ENCODE measurements around the gene S100A7A. TPM values are rescaled to one million over a fixed set of nuclear protein-coding genes. Genes with fewer than 3 reads are reported as not detected.

The S100A7A gene
- total and polyA plus RNA-seq, 2 donors (not counting 3 experiments of a cell fraction or from before 2014, with no cell fraction given), result not detected

DNA sequence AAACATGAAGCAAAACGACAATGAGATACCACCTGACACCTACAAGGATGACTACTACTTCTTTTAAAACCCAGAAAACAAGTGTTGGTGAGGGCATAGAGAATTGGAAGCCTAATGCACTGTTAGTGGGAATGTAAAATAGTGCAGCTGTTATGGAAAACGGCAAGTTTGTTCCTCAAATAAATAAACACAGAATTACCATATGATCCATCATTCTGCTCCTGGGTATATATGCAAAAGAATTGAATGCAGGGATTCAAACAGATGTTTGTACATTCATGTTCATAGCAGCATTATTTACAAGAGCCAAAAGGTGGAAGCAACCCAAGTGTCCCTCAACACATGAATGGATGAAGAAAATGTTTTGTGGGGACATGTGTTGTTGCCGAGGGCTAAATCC lies 24.1 kb upstream of the S100A7A start:
- intact Hi-C loops (cut with micrococcal nuclease) (no loop called here), dilution Hi-C loops (cut with MboI; ENCODE audit: extremely low pct_ligation_motif_present, low sequenced_read_pairs) (no loop called here)
- DNase-seq (ENCODE audit: low read depth, low spot score) (no peak), FAIRE-seq (no peak)
- ChIA-PET CTCF (no interaction called here), POLR2A (no interaction called here)
- no peak overlapping the region for H2AFZ ChIP-seq (ENCODE audit: low read depth, low read length)
- no peaks in the 10 kb centered on the region for H3K4me1 ChIP-seq (ENCODE audit: control insufficient read depth, extremely low read depth, insufficient read depth, low read length)
- no peak overlapping the region for H3K27ac ChIP-seq (ENCODE audit: insufficient read depth, low read depth, low read length)
- H3K36me3 ChIP-seq (ENCODE audit: control insufficient read depth in 2 of 2, extremely low read depth in 1 of 2, insufficient read depth in 2 of 2, low read length in 2 of 2), result no peaks in the 10 kb centered on the region
- no peaks in the 10 kb centered on the region for H3K9me3 ChIP-seq (replicated peaks; ENCODE audit: control insufficient read depth, insufficient read depth, low read length)
- no TSS peak for BruUV-seq (replicated peaks)
- TF ChIP-seq JUN (IDR thresholded peaks at IDR 0.05; ENCODE audit: borderline replicate concordance, insufficient read depth, insufficient read length, low read depth), result no peak
- TF ChIP-seq GATA2 (IDR thresholded peaks at IDR 0.05; ENCODE audit: insufficient read depth, insufficient read length, low read depth, low read length), result no peak
- no peak for TF ChIP-seq EZH2 (IDR thresholded peaks at IDR 0.05; ENCODE audit: borderline replicate concordance, low read depth, low read length, severe bottlenecking)
- no peak for TF ChIP-seq POLR2A (IDR thresholded peaks at IDR 0.05; ENCODE audit: low read depth, low read length)
- TF ChIP-seq, protein P1, sequence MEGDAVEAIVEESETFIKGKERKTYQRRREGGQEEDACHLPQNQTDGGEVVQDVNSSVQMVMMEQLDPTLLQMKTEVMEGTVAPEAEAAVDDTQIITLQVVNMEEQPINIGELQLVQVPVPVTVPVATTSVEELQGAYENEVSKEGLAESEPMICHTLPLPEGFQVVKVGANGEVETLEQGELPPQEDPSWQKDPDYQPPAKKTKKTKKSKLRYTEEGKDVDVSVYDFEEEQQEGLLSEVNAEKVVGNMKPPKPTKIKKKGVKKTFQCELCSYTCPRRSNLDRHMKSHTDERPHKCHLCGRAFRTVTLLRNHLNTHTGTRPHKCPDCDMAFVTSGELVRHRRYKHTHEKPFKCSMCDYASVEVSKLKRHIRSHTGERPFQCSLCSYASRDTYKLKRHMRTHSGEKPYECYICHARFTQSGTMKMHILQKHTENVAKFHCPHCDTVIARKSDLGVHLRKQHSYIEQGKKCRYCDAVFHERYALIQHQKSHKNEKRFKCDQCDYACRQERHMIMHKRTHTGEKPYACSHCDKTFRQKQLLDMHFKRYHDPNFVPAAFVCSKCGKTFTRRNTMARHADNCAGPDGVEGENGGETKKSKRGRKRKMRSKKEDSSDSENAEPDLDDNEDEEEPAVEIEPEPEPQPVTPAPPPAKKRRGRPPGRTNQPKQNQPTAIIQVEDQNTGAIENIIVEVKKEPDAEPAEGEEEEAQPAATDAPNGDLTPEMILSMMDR (IDR thresholded peaks at IDR 0.05; ENCODE audit: extremely low read depth in 1 of 2, insufficient read depth in 1 of 2, low read depth in 1 of 2, low read length in 2 of 2), result no peak
- TF ChIP-seq MYC (IDR thresholded peaks at IDR 0.05; ENCODE audit: low read depth, low read length), result no peak
- no peak for TF ChIP-seq FOS (IDR thresholded peaks at IDR 0.05; ENCODE audit: borderline replicate concordance, insufficient read depth, low read length)
- no peak for TF ChIP-seq MAX (IDR thresholded peaks at IDR 0.05; ENCODE audit: insufficient read depth, insufficient read length)
- no peak for TF ChIP-seq POLR2AphosphoS5 (IDR thresholded peaks at IDR 0.05; ENCODE audit: insufficient read depth, low read depth, low read length)
- H4K20me1 ChIP-seq (replicated peaks; ENCODE audit: control insufficient read depth, extremely low read depth, insufficient read depth, low read length), result no peaks in the 10 kb centered on the region
- H3K4me2 ChIP-seq (ENCODE audit: insufficient read depth, low read length), result no peak overlapping the region
- no peak overlapping the region for H3K9ac ChIP-seq (replicated peaks; ENCODE audit: extremely low read depth, insufficient read depth, low read length)
- no peak overlapping the region for H3K4me3 ChIP-seq (replicated peaks in 1 of 3; ENCODE audit: insufficient read depth in 1 of 3, low read depth in 1 of 3, low read length in 3 of 3)
- H3K79me2 ChIP-seq (ENCODE audit: control insufficient read depth, insufficient read depth, low read length), result no peaks in the 10 kb centered on the region
- no peaks in the 10 kb centered on the region for H3K27me3 ChIP-seq (ENCODE audit: control insufficient read depth in 2 of 2, insufficient read depth in 2 of 2, low read length in 2 of 2)
- no peaks in the 10 kb centered on the region for H3K9me1 ChIP-seq (replicated peaks; ENCODE audit: control insufficient read depth, extremely low read depth, insufficient read depth, low read length)

Data from endothelial cell of umbilical vein (primary cell).